HG03442 (cell line): ENCODE measurements around the gene GSAP.
A peak's percentile ranks its signal among the peaks of the same experiment; 100 is the strongest.
"Not testable (repeated sequence)": the region's sequence is repeated elsewhere in the genome, so short reads cannot be mapped to it uniquely, and the experiment has no call there.

Source experiments
- ATAC-seq: cut with Tn5 transposase; IDR thresholded peaks from one replicate; pipeline ENCODE4 v1.9.1; 2021; ENCODE audit warnings: mild to moderate bottlenecking, moderate library complexity; ENCODE audit not compliant: unreplicated experiment

GSAP gene

GRCh38 chr7:77289387-77289786, 126.8 kb downstream of the GSAP start:
- ATAC-seq = no peak

DNA sequence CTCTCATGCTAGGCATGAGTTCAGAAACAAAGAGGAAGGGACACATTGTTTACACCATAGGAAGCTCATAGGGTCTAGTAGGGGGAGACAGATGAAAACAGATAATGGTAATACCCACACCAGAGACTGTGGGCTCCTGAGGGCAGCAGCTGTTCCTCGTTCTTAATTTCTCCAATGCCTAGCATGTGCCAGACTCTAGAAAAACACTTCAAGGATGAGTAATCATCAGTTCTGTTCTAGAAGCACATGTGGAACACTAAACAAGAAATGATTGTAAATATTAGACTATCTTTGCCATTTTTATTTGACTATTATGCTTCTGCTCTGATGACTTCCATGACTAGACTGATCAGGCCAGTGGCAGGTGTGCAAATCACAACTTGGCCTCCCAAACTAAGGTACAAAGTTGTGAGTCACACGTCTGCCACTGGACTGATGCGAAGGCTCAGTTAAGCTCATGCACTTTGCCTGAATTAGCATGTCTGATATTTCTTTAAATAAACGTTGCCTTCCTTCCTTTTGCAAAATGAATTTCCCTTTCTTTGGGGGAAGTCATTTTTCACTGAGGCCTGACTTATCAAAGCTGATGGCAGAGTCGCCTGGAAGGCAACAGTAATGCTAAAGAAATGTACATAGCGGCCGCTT, 127.4 kb downstream of the GSAP start:
- ATAC-seq = no peak

GRCh38 chr7:77284616-77285015, 131.5 kb downstream of the GSAP start:
- ATAC-seq = no peak

- ATAC-seq = no peak
These were observed 132.1 kb downstream of the GSAP start for GRCh38 chr7:77284005-77284404.

DNA sequence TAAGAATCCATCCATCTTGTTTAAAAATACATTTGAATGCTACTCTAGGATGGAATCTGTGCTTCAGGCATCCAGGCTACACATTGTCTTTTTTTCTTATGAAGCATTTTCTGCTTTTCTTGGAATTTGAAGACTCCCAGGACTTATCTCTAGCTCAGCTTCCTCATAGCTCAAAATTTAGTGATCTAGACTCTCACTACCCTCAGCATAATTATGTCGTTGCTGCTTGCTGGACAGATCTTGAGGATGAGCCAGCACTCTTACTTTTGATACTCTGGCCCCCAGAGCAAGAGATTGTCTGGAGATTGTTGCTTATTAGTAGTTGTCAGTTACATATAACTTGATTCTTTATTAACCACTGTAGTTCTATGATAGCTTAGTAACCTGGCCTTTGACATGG, 133.3 kb downstream of the GSAP start:
- no peak for ATAC-seq

DNA sequence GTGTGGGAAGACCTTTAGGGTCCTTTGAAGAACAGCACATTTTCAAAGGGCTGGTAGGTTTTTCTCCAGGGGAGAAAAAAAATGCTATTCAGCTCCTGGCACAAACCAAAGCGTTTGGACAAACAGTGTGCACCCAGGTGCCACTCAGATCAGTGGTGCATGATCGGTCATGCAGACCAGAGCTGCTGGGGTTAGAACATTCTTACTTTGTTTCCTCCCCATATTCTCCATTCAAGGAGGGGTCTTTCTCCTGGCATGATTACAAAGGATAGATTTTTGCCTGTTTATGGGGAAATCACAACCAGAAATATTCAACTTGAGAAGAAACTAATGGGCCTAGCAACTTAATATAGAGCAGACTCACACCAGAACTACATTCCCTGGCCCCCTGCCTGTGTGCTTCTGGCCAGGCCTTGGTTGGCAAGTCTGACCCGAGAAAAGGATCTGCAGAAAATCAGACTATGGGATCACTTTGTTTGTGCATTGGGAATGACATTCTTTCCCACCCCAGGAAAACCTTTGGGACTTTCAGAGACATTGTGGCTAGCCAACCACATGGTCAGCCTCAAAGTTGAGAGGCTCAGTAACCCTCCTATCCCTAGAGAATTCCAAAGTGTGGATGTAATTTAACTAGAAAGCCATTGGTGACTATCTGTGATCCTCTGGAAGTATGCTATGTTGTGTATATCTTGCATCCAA, 134.2 kb downstream of the GSAP start:
- ATAC-seq = no peak

DNA sequence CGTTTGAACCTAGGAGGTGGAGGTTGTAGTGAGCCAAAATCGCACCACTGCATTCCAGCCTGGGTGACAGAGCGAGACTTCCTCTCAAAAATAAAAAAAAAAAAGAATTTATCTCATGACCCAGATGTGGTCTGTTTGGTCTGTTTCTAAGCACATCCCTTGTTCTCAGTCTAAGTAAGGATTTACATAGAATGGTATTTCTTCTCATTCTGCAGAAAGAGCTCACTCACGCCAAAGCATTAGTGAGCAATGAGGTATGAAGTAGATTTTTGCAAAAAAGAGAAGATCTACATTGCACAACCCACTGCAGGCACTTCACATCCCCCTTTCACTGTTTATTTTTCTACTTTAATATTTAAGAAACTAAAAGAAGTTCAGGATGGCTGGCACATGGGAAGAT, 140.0 kb downstream of the GSAP start:
- no peak for ATAC-seq

DNA sequence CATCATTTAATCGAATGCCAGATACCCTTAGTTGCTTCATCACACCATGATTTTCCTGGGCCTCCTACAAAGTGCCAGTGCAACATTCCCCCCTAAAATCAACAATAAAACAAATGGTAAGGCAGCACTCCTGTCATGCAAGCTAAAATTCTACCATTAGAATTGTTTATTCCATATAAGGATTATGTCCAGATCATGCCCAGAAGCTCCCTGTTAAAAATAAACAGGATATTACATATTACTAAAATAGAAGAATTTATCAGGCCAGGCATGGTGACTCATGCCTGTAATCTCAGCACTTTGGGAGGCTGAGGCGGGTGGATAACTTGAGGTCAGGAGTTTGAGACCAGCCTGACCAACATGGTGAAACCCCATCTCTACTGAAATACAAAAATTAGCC, 140.5 kb downstream of the GSAP start:
- not testable (repeated sequence) for ATAC-seq

GRCh38 chr7:77271766-77272165, 144.4 kb downstream of the GSAP start:
- ATAC-seq = no peak

DNA sequence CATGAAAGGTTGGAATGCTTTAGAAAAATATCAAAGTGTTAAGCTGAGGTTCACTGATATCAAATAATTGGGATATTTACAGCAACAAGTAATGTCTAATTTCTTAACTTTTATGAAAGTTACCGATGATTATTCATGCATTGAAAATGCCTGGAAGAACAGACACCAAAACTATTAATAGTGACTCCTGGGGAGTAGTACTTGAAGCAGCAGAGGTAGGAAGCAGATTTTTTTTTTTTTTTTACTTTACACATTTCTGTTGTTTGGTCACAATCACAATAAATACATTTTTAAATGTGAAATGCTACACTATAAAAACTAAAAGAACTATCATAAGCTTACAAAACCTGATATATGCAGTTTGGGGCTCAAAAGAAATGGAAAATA, 146.1 kb downstream of the GSAP start:
- no peak for ATAC-seq

DNA sequence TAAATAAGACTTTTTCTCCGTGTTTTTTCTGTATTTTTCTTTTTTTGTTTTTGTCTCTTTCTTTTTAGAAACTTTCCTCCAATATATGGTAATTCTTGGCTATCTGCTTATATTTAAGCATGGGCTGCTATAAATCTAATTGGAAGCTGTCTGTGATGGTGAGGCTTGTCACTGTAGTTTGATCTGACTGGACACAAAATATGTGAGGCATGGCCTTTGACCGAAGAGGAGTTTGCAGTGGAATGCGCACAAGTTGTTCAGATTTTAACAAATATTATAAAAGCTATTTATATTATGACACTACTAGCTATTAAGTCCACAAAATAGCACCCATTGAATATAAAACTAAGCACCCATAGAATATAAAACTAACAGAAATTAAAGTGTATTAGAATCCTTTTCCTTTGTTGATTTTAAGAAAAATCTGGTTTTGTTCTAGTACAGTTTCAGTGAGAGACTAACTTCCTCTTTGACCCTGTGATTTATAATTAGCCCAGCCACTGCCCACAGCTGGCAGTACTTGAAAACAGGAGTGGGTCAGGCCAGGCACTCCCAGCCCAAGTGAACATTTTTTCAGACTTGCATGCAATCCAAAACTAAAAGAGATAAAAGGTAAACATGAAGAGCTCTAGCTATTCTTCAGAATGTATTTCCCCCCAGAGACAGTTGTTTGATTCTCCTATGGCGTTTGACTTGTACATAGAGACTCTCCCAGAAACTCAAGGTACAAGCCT, 146.6 kb downstream of the GSAP start:
- peak; percentile 55 for ATAC-seq

DNA sequence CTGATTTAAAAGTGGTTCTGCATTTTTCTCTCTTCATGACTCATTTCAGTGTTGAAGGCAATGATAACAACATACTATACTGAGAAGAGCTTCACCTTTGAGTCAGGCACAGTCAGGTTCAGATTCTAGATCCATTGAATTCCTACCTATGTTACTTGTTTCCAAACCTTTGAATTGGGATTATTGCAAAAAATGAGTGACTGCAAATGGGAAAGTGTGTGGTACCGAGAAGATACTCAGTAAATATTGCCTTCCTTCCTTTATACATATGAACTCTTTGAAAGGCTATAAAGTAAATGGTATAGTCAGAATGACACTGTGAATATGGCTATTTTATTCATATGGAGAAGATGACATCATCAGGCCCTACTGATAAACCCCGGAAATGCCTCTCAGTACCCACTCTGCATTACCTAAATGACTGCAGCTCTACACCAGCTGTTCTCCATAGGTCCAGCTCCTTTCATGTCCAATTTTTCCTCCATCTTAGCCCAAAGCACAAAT, 149.8 kb downstream of the GSAP start:
- peak; percentile 90 for ATAC-seq

DNA sequence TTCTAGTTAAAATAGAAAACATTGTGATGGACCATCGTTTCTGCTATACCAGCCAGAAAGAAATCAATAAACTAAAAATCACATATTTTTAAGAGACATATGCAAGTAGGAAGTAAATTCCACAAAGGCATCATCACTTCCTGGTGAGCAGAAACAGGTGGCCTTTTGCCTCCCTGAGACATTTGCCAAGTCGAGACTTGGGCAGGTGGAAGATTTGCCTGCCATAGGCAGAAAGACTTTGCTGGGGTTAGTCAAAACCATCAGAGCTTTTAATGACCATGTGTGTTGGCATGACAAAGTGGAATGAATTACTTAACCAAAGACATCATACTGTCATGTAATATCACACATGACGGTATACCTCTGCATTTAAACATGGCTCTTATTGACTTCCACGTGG, 150.5 kb downstream of the GSAP start:
- ATAC-seq = no peak

- ATAC-seq = no peak
These were observed 153.8 kb downstream of the GSAP start for GRCh38 chr7:77262316-77262715.
